HG02623 (cell line): Measurements from ENCODE around the gene EPB41.
"Not testable (repeated sequence)": the region's sequence is repeated elsewhere in the genome, so short reads cannot be mapped to it uniquely, and the experiment has no call there.

Experiments
- ATAC-seq: cut with Tn5 transposase; IDR thresholded peaks from one replicate; pipeline ENCODE4 v1.9.1; 2021; ENCODE audit warnings: moderate library complexity; ENCODE audit not compliant: unreplicated experiment

The EPB41 gene

DNA sequence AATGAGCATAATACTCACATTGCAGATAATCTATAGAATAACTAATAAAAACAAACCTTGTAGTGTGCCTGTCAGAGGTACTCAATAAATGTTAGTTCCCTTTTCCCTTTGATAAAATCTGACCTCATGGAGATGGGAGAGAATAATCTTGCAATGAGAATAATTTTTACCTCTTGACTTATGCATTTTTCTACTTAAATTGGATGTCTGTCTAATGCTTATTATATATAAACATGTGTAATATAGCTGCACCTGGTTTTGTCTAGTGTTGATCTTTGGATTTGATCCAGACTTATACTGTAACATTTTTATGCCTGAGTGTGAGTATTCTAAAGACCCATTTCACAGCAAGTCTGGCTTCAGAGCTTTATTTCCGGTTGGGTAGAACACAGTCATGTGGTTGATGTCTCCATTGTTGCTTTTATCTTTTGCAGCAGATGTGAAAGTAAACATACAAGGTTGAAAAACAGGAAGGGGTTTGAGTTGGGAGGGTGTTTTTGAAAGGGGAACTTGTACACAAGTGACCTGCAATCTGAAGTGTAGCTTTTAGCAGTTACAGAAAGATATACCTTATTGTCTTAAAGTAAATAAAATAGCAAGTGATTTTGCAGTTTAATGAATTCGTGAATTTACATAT, 12.4 kb downstream of the EPB41 start:
- ATAC-seq = peak; percentile 77

DNA sequence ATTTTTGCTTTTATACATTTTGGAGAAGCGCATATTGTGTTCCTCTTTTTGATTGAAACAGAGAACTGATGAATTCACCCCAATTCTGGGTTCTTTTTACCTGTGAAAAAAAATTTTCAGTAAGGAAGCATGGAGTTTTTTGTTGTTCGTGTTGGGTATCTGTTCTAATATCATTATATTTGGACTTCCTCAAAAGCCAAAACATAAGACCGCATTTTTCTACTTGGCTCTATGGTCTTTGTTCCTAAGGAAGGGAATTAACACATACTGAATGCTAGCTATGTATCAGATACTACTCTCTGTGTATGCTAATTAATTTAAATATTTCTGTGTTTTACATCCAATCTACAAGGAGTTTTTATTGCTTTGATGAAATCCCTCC, 12.9 kb downstream of the EPB41 start:
- ATAC-seq = no peak

DNA sequence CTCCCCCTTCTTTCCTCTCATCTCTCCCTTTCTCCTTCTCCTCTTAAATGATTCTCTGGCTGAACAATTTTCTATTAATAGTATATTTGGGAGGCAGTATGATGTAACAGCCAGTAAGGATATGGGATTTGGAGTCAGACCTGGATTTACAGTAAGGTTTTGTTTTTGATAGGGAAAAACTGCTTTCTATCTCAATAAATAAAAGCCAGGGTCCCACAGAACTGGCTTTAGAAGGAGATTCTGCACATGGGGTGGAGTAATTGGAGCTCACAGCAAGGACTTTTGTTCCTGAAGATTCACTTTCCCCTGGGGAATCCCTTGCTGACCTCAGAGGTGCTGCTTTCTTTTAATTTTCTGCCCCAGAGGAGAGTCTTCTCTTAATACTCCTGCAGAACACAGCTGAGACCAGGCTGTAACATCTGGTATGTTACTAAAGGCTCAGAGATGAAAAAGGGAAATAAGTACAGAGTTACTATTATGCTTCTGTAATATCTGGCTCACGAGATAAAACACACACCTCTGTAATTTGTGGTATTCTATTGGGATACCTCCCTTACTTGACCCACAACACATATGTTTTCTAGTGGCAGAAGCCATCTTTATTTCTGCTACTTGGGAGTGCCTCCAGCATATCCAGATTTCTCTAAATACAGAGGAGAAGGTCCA, 13.4 kb downstream of the EPB41 start:
- ATAC-seq = no peak

DNA sequence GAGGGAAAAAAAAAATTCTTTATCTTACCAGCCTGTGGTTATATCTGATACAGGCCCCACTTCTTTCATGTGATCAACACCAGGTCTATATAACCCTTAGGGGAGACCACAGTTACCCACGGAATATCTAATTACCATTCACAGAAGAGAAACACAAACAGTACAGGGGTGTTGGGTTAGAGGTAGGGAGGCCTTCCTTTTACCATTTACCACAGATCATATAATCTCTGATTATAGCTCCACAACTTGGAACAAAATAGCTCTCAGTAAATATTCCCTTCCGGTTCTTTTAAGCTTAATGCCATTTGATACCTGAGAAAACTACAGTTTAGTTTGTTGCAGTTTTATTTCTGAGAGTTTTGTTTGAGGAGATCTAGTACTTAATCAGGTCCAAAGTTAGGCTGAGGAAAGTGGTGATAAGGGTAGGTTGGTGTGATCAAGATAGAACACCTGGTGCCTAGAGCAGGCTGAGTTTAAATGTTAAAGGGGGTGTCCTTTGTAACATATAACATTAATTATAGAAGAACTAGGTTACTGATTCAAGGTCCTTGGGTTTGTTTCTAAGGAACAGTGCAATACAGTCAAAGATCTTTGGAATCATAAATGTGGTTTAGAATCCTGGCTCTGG, 14.1 kb downstream of the EPB41 start:
- no peak for ATAC-seq

DNA sequence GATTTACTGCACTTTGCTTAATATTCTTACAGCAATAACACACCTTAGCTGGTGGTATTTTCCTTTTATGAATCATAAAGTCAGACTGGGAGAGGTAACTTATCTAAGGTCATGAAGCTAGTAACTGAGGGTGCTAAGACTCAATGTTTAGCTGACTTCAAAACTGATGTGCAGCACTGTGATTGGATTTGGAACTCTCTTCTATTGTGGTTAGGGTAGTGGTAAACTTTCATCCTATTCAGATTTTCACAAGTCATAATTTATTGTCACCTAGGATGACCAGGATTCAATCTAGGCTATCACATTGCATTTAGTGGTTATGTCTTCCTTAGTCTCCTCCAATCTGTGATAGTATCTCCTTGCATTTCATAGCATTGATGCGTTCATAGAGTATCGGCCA, 18.9 kb downstream of the EPB41 start:
- no peak for ATAC-seq

DNA sequence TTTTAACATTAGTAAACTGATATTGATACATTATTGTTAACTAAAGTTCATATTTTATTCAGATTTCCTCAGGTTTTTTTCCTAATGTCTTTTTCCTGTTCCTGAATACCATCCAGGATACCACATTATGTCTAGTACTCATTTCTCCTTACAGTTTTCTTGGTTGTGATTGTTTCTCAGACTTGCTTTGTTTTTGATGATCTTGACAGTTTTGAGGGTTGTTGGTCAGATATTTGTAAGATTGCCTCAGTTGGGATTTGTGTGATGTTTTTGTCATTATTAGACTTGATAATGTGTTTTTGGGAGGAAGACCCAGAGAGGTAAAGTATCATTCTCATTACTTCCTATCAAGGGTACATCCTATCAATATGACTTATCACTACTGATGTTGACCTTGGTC, 19.5 kb downstream of the EPB41 start:
- no peak for ATAC-seq

DNA sequence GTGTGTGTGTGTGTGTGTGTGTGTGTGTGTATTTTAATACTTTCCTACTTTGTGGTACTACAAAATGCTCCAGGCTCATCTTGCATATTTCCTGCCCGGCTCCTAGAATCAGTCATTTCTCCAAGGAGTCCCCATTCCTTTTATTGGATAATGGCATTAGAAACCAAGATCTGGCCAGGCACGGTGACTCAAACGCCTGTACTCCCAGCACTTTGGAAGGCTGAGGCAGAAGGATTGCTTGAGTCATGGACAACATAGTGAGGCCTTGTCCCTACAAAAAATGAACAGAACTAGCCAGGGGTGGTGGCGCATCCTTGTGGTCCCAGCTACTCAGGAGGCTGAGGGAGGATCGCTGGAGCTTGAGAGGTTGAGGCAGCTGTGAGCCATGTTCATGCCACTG, 20.3 kb downstream of the EPB41 start:
- ATAC-seq = no peak

DNA sequence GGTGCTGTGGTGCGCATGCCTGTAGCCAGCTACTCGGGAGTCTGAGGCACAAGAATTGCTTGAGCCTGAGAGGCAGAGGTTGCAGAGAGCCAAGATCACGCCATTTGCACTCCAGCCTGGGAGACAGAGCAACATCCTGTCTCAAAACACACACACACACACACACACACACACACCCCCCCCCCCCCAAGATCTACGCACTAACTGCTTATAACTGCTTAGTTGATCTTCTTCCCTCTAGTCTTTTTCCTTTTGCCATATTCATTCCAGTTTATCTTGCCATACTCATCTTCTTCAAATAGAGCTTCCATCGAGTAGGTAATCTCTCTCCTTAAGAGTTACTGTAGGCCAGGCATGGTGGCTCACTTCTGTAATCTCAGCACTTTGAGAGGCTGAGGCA, 20.9 kb downstream of the EPB41 start:
- ATAC-seq = no peak

DNA sequence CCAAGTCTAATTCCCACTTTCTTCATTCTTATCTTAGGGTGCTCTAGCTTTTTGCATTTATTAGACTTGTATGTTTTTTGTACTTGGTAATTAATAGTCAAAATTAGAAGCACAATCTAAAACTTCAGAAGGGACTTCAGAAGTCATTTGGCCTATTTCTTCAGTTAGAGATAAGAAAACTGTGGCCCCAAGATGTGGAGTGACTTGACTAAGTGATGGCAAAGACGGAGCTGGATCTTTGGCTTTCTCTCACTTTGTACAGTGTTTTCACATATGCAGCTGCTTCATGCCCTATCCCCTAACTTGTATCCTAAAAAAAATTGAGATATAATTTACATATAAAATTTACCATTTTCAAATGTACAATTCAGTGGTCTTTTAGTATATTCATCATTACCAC, 21.7 kb downstream of the EPB41 start:
- no peak for ATAC-seq

DNA sequence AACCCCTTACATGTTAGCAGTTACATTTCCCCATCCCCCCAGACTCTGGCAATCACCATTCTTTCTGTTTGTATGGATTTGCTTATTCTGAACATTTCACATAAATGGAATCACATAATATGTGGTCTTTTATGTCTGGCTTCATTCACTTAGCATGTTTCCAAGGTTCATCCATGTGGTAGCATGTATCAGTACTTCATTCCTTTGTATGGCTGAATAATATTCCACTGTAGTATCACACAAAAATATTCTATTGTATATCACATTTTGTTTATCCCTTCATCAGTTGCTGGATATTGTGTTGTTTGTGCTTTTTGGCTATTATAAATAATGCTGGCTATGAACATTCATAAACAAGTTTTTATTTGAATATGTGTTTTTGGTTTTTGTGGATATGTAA, 22.2 kb downstream of the EPB41 start:
- no peak for ATAC-seq

DNA sequence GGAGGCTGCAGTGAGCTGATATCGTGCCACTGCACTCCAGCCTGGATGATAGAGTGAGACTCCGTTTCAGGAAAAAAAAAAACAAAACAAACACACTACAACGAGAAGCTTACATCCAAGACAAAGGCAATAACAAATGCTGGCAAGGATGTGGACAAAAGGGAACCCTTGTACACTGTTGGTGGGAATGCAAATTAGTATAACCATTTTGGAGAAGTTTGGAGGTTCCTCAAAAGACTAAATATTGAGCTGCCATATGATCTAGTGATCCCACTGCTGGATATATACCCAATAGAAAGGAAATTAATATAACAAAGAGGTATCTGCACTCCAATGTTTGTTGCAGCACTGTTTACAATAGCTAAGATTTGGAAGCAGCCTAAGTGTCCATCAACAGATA, 29.2 kb downstream of the EPB41 start:
- not testable (repeated sequence) for ATAC-seq

DNA sequence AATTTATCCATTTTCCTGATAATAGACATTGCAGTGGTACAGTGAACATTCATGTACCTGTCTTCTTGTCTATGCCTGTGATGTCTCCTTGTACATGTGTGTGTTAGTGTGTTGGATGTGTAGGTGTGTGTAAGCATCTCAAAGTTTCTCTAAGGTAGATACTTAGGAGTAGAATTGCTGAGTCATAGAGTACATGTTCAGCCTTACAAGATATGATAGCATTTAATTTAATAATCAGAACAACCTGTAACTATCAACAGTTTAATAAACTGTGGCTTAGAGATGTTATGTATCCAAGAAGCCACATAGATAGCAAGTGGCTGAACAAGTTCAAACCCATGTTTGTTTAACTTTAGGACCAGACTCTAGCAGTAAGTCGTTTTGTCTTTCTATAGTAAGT, 35.6 kb downstream of the EPB41 start:
- no peak for ATAC-seq

DNA sequence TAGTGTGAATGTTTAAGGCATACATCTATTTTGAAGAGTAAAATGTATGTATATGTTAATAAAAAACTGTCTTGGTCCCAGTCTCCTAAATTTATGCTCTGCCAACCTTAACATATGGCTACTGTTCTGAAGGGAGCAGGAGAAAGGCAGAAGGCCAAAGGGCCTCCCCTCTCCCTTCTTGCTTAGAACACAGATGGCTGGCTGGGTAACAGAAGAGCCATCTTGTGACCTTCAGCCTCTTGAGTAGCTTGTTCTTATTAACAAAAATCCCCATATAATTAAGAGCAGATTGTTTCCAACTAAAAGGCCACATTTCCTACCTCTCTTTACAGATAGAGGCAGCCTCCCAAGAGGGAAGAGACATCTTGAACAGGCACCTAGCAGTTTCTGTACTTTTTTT, 36.1 kb downstream of the EPB41 start:
- ATAC-seq = no peak

DNA sequence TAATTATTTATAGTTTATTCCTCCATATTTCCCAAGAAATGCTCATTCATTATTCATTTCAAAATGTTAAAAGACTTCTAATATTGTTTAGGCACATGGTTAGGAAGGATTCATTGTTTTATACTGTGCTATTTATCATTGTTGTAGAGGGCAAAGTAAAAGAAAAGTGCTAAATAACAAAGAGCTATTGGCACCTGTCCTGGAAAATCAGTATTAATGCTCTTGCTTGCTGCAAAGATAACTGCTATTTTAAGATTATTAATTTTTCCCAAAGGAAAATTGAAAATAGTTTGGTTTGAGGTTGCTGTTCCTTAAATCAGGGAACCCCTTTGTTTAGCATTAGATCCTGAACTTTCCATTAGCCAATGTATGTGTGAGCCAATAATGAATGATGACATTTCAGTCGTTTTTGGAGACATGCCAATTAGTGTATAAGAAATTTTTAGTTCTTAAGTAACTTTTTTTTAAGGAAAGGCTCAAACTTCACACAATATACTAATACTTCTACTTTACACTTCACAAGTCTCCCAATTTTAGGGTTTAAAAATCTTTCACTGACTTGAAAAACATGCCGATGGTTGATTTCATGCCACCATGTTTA, 39.9 kb downstream of the EPB41 start:
- no peak for ATAC-seq

DNA sequence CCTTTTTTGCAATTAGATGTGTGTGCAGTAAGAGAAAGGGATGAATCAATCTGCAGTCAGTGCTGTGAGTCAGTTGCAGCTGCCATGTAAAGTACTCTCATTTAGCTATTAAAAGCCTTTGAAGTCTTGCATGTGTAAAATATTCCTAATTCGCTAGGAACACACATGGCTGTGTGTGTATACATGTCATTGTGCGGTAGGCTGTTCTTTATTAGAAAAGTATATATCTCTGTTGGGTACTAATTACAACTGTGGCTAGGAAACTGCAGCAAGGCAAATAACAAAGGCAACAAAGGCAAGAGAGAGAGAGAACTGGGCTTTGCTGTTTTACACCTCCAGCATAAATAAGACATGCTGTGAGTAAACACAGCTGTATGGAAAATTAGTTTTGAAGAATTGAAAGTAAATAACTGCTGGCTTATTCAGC, 41.7 kb downstream of the EPB41 start:
- ATAC-seq = no peak

DNA sequence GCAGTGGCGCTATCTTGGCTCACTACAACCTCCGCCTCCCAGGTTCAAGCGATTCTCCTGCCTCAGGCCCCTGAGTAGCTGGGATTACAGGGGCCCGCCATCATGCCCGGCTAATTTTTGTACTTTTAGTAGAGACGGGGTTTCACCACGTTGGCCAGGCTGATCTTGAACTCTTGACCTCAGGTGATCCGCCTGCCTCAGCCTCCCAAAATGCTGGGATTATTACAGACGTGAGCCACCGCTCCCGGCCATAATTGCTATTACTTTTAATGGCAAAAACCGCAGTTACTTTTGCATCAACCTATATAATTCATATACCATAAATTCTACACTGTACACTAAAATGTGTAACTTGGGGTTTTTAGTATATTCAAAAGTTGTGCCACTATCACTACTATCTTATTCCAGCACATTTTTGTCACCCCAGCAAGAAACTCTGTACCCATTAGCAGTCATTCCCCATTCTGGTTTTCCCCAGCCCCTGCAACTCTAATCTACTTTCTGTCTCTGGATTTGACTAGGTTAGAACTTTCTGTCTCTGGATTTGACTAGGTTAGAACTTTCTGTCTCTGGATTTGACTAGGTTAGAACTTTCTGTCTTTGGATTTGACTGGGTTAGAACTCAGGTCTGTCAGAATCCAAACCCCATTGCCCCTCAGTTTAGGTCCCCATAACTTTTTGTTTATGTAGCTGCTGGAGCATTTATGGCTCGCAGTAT, 47.9 kb downstream of the EPB41 start:
- ATAC-seq = not testable (repeated sequence)

DNA sequence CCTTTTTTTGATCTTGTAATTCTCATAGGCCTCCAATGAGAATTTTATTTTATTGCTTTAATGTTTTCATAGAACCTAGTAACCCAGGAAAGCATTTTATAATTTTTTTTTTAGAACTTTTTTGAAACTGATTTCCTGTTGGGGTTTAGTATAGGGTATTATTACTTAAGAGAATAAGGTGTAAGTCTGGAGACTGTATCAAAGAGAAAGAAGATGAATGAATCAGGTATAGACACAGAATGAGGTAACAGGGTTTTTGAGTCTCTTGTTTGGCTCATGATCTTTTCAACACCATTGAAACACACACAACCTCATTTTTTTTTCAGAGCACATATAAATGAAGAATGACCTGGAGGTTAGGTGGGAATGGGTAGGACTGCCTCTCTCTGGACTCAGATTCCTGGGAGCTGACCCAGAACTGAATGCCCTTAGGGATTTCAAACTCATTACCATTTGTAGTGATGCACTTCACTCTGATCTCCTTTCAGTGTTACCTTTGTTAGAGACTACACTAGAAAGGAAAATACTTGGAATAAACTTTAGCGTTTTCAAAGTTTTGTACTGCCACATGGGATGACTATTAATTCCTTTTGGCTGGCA, 51.0 kb downstream of the EPB41 start:
- ATAC-seq = no peak

DNA sequence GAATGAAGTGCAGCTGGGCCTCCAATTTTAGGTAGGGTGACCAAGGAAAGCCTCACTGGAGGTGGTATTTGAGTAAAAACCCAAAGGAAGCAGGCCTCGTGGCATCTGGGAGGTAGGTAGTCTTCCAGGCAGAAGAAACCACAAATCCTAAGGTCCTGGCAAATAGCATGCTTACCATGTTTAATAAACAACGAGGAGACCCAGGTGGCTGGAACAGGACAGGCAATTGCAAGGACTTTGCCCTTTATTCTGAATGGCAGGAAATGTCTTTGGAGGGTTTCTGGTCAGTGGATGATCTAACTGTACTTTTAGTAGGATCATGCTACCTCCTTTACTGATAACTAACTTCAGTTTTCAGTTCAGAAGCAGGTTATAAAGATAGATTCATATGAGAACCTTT, 52.2 kb downstream of the EPB41 start:
- no peak for ATAC-seq

DNA sequence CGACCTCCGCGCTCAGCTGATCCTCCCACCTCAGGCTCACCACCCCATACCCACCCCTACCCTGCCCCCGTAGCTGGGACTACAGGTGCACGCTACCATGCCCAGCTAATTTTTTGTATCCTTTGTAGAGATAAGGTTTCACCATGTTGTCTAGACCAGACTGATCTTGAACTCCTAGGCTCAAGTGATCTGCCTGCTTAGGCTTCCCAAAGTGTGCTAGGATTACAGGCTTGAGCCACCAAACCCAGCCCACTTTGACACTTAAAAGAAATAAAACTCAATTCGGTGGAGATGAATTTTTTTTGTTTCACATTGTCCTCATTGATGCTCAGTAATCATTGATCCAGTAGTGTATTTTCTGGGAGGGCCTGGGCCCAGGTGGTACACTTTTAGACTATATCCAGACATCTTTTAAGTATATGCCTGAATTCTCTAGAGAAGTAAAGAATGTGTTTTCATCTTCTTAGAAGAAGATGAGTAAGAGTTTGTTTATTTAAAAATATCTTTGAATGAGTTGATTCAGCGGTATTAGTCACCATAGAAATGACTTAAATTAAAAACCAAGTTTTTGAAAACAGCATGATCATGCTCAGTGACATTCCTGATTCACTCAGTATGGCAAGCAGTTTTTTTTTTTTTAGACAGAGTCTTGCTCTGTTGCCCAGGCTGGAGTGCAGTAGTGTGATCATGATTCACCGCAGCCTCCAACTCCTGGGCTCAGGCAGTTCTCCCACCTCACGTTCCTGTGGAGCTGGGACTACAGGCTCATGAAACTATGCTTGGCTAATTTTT, 57.8 kb downstream of the EPB41 start:
- no peak for ATAC-seq
